Omental fat pad (tissue), 4 donors: ENCODE results near the gene CHST8. TPM values are rescaled to one million over a fixed set of nuclear protein-coding genes. Genes with fewer than 3 reads are reported as not detected.

Experiments
- ATAC-seq: fragments of 150-250 bp; one replicate; pipeline ENCODE4 v1.9.1; 2016; ENCODE audit warnings: mild to moderate bottlenecking, moderate library complexity; ENCODE audit not compliant: low FRiP score
- DNase-seq: peaks from one replicate; pipeline ENCODE4 v3.0.0-alpha.2; 2019; ENCODE audit warnings: low spot score
- total RNA-seq, 4 donors: library from RNA; depleted of rRNA; stranded (reverse); fragments of >200 nt; gene quantifications; one replicate each; pipeline ENCODE4 v1.1.0, GENCODE V29; 2016
- TF ChIP-seq, protein P1 (sequence below), 3 donors: fragments of 450-650 bp; IDR thresholded peaks; one replicate each; pipeline ENCODE4 v1.5.1; 2016 to 2017; ENCODE audit warnings: antibody characterized with exemption in 3 of 3, mild to moderate bottlenecking in 3 of 3, moderate library complexity in 2 of 3

Gene CHST8
- total RNA-seq, 4 donors from 2014 or later = 1.3 to 4.8 (median 1.4) TPM; not detected in 1

DNA sequence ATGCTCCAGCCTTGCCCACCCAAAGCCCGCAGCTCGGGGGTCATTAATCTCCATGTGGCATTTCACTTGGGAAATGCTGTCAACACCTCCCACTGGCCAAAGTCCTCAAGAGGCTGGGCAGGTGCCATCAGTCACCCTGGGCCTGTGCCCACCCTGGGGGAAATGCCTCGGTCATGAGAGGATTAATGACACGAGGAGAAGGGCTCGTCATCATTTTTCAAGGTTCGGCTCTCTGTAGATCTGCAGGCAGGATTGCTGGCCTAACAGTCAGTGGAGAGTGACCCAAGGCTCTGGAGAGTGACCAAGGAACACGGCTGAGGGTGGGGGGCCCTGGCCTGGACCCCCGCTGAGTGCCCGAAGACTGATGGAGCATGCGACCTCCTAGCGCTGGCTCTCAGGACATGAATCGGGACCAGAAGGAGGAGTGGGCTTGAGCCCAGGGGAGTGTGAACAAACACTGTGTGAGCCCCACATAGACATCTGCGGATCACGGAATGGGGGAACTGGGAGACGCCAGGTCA lies 159.7 kb downstream of the CHST8 start:
- TF ChIP-seq, protein P1, sequence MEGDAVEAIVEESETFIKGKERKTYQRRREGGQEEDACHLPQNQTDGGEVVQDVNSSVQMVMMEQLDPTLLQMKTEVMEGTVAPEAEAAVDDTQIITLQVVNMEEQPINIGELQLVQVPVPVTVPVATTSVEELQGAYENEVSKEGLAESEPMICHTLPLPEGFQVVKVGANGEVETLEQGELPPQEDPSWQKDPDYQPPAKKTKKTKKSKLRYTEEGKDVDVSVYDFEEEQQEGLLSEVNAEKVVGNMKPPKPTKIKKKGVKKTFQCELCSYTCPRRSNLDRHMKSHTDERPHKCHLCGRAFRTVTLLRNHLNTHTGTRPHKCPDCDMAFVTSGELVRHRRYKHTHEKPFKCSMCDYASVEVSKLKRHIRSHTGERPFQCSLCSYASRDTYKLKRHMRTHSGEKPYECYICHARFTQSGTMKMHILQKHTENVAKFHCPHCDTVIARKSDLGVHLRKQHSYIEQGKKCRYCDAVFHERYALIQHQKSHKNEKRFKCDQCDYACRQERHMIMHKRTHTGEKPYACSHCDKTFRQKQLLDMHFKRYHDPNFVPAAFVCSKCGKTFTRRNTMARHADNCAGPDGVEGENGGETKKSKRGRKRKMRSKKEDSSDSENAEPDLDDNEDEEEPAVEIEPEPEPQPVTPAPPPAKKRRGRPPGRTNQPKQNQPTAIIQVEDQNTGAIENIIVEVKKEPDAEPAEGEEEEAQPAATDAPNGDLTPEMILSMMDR (IDR thresholded peaks at IDR 0.05) = no peak
- ATAC-seq (no peak), DNase-seq (no peak)

GRCh38 chr19:33781996-33782395 lies 160.2 kb downstream of the CHST8 start:
- ATAC-seq (no peak), DNase-seq (no peak)
- TF ChIP-seq, protein P1 (IDR thresholded peaks at IDR 0.05) = no peak

GRCh38 chr19:33784432-33784831 lies 162.7 kb downstream of the CHST8 start:
- DNase-seq = no peak
- TF ChIP-seq, protein P1 (IDR thresholded peaks at IDR 0.05) = no peak
- no peak for ATAC-seq

GRCh38 chr19:33785795-33786194 lies 164.0 kb downstream of the CHST8 start:
- TF ChIP-seq, protein P1 (IDR thresholded peaks at IDR 0.05) = no peak
- no peak for ATAC-seq

GRCh38 chr19:33788676-33789075 lies 166.9 kb downstream of the CHST8 start:
- TF ChIP-seq, protein P1 (IDR thresholded peaks at IDR 0.05) = no peak
- no peak for ATAC-seq
- no peak for DNase-seq

More at GRCh38 chr19:33785795-33786194, 164.0 kb downstream of the CHST8 start:
- DNase-seq = no peak

GRCh38 chr19:33789344-33789743 lies 167.6 kb downstream of the CHST8 start:
- no peak for DNase-seq
- TF ChIP-seq, protein P1 (IDR thresholded peaks at IDR 0.05) = no peak
- no peak for ATAC-seq

GRCh38 chr19:33794683-33795369 lies 173.1 kb downstream of the CHST8 start:
- ATAC-seq (no peak), DNase-seq (no peak)
- TF ChIP-seq, protein P1 (IDR thresholded peaks at IDR 0.05) = no peak
